SK-N-SH (cell line): ENCODE data around the gene NFASC. TPM values are rescaled to one million over a fixed set of nuclear protein-coding genes. Genes with fewer than 3 reads are reported as not detected.

Experiments
- CTCF ChIA-PET: fragments of 300-600, 350-600 bp; formaldehyde crosslinking; extraction: SDS; loops from one replicate; lab custom pipeline; 2021; lab: Yijun Ruan, JAX
- POLR2A ChIA-PET: fragments of 350-600 bp; sonication (Branson Sonifier 250); formaldehyde crosslinking; extraction: SDS; loops from one replicate; lab custom pipeline; 2020; ENCODE audit warnings: antibody characterized with exemption, inconsistent platforms; lab: Yijun Ruan, JAX
- DNase-seq: peaks from one replicate; pipeline ENCODE4 v3.0.0; 2012
- H2AFZ ChIP-seq: fragments of 200-600 bp; sonication (generic); 2 replicates; pipeline ENCODE4 v1.8.1; 2016; ENCODE audit warnings: antibody characterized with exemption, mild to moderate bottlenecking, low read depth
- H3F3A ChIP-seq: fragments of 200-600 bp; sonication (generic); replicated peaks from 2 replicates; pipeline ENCODE3; 2016; ENCODE audit warnings: antibody characterized with exemption, mild to moderate bottlenecking; ENCODE audit not compliant: insufficient read depth
- H3K27ac ChIP-seq, 2 experiments: fragments of 200-500 bp in 1 of 2; fragments of 200-600 bp in 1 of 2; sonication (Bioruptor generic) in 1 of 2; sonication (generic), shearing (Covaris generic) in 1 of 2; 2 replicates each; pipeline versions ENCODE4 v1.5.1 to v1.6.1; 2014 to 2016; ENCODE audit warnings: low read depth in 2 of 2, inconsistent platforms in 1 of 2, low read length in 1 of 2, mild to moderate bottlenecking in 1 of 2, mixed read lengths in 1 of 2
- H3K27me3 ChIP-seq: fragments of 200-600 bp; sonication (generic), shearing (Covaris generic); 2 replicates; pipeline ENCODE4 v1.6.1; 2016; ENCODE audit warnings: mixed run types; ENCODE audit not compliant: insufficient read depth
- H3K36me3 ChIP-seq, 2 experiments: fragments of 200-500 bp in 1 of 2; fragments of 200-600 bp in 1 of 2; sonication (Bioruptor generic) in 1 of 2; sonication (generic) in 1 of 2; replicated peaks in 1 of 2; 2 replicates each; pipeline versions ENCODE3 to v1.5.1; 2014 to 2016; ENCODE audit warnings: low read length in 1 of 2, mild to moderate bottlenecking in 1 of 2; ENCODE audit not compliant: insufficient read depth in 2 of 2, control insufficient read depth in 1 of 2
- H3K4me1 ChIP-seq, 2 experiments: fragments of 200-500 bp in 1 of 2; fragments of 200-600 bp in 1 of 2; sonication (Bioruptor generic) in 1 of 2; sonication (generic), shearing (Covaris generic) in 1 of 2; 2 replicates each; pipeline versions ENCODE4 v1.5.1 to v1.6.1; 2014 to 2016; ENCODE audit warnings: low read depth in 1 of 2, low read length in 1 of 2, mixed run types in 1 of 2; ENCODE audit not compliant: insufficient read depth in 2 of 2, control insufficient read depth in 1 of 2
- H3K4me2 ChIP-seq: fragments of 200-600 bp; sonication (generic), shearing (Covaris generic); 2 replicates; pipeline ENCODE4 v1.6.1; 2017; ENCODE audit warnings: mixed run types
- H3K4me3 ChIP-seq, 2 experiments: fragments of 200-500 bp in 1 of 2; fragments of 200-600 bp in 1 of 2; sonication (Bioruptor generic) in 1 of 2; sonication (generic), shearing (Covaris generic) in 1 of 2; 2 replicates each; pipeline versions ENCODE4 v1.5.1 to v1.8.1; 2014 to 2016; ENCODE audit warnings: low read depth in 2 of 2, inconsistent platforms in 1 of 2, low read length in 1 of 2, mild to moderate bottlenecking in 1 of 2, mixed read lengths in 1 of 2, moderate library complexity in 1 of 2
- H3K79me2 ChIP-seq: fragments of 200-600 bp; sonication (generic); 2 replicates; pipeline ENCODE4 v1.8.1; 2017; ENCODE audit warnings: mild to moderate bottlenecking; ENCODE audit not compliant: insufficient read depth
- H3K9ac ChIP-seq: fragments of 200-600 bp; sonication (generic); 2 replicates; pipeline ENCODE4 v1.6.1; 2017; ENCODE audit warnings: mixed run types
- H3K9me2 ChIP-seq: fragments of 200-600 bp; sonication (generic); 2 replicates; pipeline ENCODE4 v1.6.1; 2017; ENCODE audit warnings: mixed run types
- H3K9me3 ChIP-seq: fragments of 200-600 bp; sonication (generic); 2 replicates; pipeline ENCODE4 v1.6.1; 2017; ENCODE audit warnings: mixed run types, mild to moderate bottlenecking, moderate library complexity
- H4K20me1 ChIP-seq: fragments of 200-600 bp; sonication (generic); 2 replicates; pipeline ENCODE4 v1.6.1; 2017; ENCODE audit warnings: mild to moderate bottlenecking, mixed run types; ENCODE audit not compliant: insufficient read depth
- EP300 ChIP-seq, 2 experiments: IDR thresholded peaks; 2 replicates each; pipeline versions ENCODE4 v1.4.0 to v1.6.1; 2012; ENCODE audit warnings: borderline replicate concordance in 1 of 2, low read depth in 1 of 2, low read length in 1 of 2
- EZH2phosphoT487 ChIP-seq: fragments of 200-600 bp; sonication (generic); IDR thresholded peaks from 2 replicates; pipeline ENCODE4 v1.6.1; 2017; ENCODE audit warnings: low read depth, mixed run types, mild to moderate bottlenecking, antibody characterized with exemption, moderate library complexity, borderline replicate concordance
- FOSL2 ChIP-seq: IDR thresholded peaks from 2 replicates; pipeline ENCODE4 v1.4.0; 2012; ENCODE audit warnings: low read depth, mild to moderate bottlenecking, moderate library complexity, borderline replicate concordance
- FOXJ3 ChIP-seq: sonication (generic); formaldehyde crosslinking; IDR thresholded peaks from 2 replicates; pipeline ENCODE4 v1.5.1; 2020; ENCODE audit warnings: mild to moderate bottlenecking, missing genetic modification reagents
- FOXM1 ChIP-seq: IDR thresholded peaks from 2 replicates; pipeline ENCODE4 v1.4.0; 2012; ENCODE audit warnings: low read depth, mild to moderate bottlenecking
- GATA2 ChIP-seq: sonication (generic); formaldehyde crosslinking; IDR thresholded peaks from 2 replicates; pipeline ENCODE4 v1.5.0; 2020; ENCODE audit warnings: mild to moderate bottlenecking, missing genetic modification reagents
- JUND ChIP-seq: IDR thresholded peaks from 2 replicates; pipeline ENCODE4 v1.4.0; 2012
- NFIC ChIP-seq: IDR thresholded peaks from 2 replicates; pipeline ENCODE4 v1.4.0; 2012; ENCODE audit warnings: borderline replicate concordance
- POLR2AphosphoS5 ChIP-seq: IDR thresholded peaks from 2 replicates; pipeline ENCODE4 v1.6.1; 2012; ENCODE audit warnings: low read depth, low read length
- RAD21 ChIP-seq: IDR thresholded peaks from 2 replicates; pipeline ENCODE4 v1.6.1; 2012; ENCODE audit warnings: mild to moderate bottlenecking, low read length
- RCOR1 ChIP-seq: fragments of 150-350 bp; IDR thresholded peaks from 2 replicates; pipeline ENCODE4 v1.6.1; 2017; ENCODE audit warnings: antibody characterized with exemption, low read length
- RXRA ChIP-seq: IDR thresholded peaks from 2 replicates; pipeline ENCODE4 v1.4.0; 2012; ENCODE audit warnings: low read depth, mild to moderate bottlenecking, borderline replicate concordance
- SIN3A ChIP-seq: IDR thresholded peaks from 2 replicates; pipeline ENCODE4 v1.6.1; 2012; ENCODE audit warnings: low read depth, mild to moderate bottlenecking, low read length, moderate library complexity, borderline replicate concordance
- TCF12 ChIP-seq: IDR thresholded peaks from 2 replicates; pipeline ENCODE4 v1.4.0; 2012
- TEAD4 ChIP-seq: IDR thresholded peaks from 2 replicates; pipeline ENCODE4 v1.4.0; 2012; ENCODE audit warnings: mild to moderate bottlenecking, borderline replicate concordance; ENCODE audit not compliant: insufficient read depth
- WGBS: methylation state at CpG from one replicate; pipeline ENCODE4 v1.1.6; 2017; ENCODE audit warnings: low lambda C conversion rate; 5-methylcytosine and 5-hydroxymethylcytosine counted together
- polyA plus RNA-seq, 3 experiments: library from polyadenylated mRNA; depleted of rRNA; stranded (reverse); fragments of >200 nt; gene quantifications; 2 replicates each; pipeline ENCODE4 v1.2.3, GENCODE V29; 2012
- TF ChIP-seq, protein P1 (sequence below): IDR thresholded peaks from 2 replicates; pipeline ENCODE4; 2012
- TF ChIP-seq, protein P2 (sequence below): fragments of 150-350 bp; IDR thresholded peaks from 2 replicates; pipeline ENCODE4 v1.6.1; 2017; ENCODE audit warnings: antibody characterized with exemption, low read length, low read depth, borderline replicate concordance
- TF ChIP-seq, protein P3 (sequence below): IDR thresholded peaks from 2 replicates; pipeline ENCODE4 v1.4.0; 2012; ENCODE audit warnings: low read depth
- TF ChIP-seq, protein P4 (sequence below): fragments of 200-600 bp; sonication (generic); IDR thresholded peaks from 2 replicates; pipeline ENCODE4 v1.6.1; 2017; ENCODE audit warnings: antibody characterized with exemption, mild to moderate bottlenecking, moderate library complexity

The NFASC gene
- polyA plus RNA-seq, 1 of the 3 experiments (the other 2 are of a cell fraction), result 6.0 TPM

DNA sequence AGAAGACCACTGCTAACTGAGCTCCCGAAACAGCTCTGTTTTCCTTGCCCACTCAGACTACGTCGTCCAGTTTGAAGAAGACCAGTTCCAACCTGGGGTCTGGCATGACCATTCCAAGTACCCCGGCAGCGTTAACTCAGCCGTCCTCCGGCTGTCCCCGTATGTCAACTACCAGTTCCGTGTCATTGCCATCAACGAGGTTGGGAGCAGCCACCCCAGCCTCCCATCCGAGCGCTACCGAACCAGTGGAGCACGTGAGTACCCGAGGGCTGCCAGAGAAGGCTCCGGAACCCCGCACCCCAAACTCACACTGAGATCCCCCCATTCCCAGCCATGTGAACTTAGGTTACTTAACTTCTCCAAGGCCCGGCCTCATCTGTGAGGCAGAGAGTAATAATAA is 108.6 kb downstream of the NFASC start:
- no peaks in the 10 kb centered on the region for H3K9me3 ChIP-seq
- no peak overlapping the region for H3K9ac ChIP-seq
- no peak overlapping the region for H2AFZ ChIP-seq
- H3K27ac ChIP-seq, result no peak overlapping the region
- H3K27me3 ChIP-seq, result no peaks in the 10 kb centered on the region
- POLR2A ChIA-PET, result no interaction called here
- H3K79me2 ChIP-seq, result no peaks in the 10 kb centered on the region
- H3K4me3 ChIP-seq, result no peak overlapping the region
- H4K20me1 ChIP-seq, result no peaks in the 10 kb centered on the region
- no peaks in the 10 kb centered on the region for H3K36me3 ChIP-seq
- H3K9me2 ChIP-seq, result no peaks in the 10 kb centered on the region
- no peaks in the 10 kb centered on the region for H3F3A ChIP-seq
- TF ChIP-seq SIN3A (no peak), RAD21 (no peak), POLR2AphosphoS5 (no peak), NFIC (no peak), RXRA (no peak), FOSL2 (no peak), FOXJ3 (CRISPR knock-in tag) (no peak), TCF12 (no peak), FOXM1 (no peak), RCOR1 (no peak), JUND (no peak), EP300 (IDR thresholded peaks at IDR 0.05; ENCODE audit: borderline replicate concordance in 1 of 2, low read depth in 1 of 2, low read length in 1 of 2) (no peak), GATA2 (CRISPR knock-in tag) (no peak), TEAD4 (no peak), EZH2phosphoT487 (no peak)
- TF ChIP-seq, protein P1, sequence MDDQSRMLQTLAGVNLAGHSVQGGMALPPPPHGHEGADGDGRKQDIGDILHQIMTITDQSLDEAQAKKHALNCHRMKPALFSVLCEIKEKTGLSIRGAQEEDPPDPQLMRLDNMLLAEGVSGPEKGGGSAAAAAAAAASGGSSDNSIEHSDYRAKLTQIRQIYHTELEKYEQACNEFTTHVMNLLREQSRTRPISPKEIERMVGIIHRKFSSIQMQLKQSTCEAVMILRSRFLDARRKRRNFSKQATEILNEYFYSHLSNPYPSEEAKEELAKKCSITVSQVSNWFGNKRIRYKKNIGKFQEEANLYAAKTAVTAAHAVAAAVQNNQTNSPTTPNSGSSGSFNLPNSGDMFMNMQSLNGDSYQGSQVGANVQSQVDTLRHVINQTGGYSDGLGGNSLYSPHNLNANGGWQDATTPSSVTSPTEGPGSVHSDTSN, result no peak
- TF ChIP-seq, protein P2, sequence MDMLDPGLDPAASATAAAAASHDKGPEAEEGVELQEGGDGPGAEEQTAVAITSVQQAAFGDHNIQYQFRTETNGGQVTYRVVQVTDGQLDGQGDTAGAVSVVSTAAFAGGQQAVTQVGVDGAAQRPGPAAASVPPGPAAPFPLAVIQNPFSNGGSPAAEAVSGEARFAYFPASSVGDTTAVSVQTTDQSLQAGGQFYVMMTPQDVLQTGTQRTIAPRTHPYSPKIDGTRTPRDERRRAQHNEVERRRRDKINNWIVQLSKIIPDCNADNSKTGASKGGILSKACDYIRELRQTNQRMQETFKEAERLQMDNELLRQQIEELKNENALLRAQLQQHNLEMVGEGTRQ, result no peak
- TF ChIP-seq, protein P3, sequence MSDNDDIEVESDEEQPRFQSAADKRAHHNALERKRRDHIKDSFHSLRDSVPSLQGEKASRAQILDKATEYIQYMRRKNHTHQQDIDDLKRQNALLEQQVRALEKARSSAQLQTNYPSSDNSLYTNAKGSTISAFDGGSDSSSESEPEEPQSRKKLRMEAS, result no peak
- TF ChIP-seq, protein P4, sequence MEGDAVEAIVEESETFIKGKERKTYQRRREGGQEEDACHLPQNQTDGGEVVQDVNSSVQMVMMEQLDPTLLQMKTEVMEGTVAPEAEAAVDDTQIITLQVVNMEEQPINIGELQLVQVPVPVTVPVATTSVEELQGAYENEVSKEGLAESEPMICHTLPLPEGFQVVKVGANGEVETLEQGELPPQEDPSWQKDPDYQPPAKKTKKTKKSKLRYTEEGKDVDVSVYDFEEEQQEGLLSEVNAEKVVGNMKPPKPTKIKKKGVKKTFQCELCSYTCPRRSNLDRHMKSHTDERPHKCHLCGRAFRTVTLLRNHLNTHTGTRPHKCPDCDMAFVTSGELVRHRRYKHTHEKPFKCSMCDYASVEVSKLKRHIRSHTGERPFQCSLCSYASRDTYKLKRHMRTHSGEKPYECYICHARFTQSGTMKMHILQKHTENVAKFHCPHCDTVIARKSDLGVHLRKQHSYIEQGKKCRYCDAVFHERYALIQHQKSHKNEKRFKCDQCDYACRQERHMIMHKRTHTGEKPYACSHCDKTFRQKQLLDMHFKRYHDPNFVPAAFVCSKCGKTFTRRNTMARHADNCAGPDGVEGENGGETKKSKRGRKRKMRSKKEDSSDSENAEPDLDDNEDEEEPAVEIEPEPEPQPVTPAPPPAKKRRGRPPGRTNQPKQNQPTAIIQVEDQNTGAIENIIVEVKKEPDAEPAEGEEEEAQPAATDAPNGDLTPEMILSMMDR, result no peak
- no peak overlapping the region for H3K4me2 ChIP-seq
- CTCF ChIA-PET, result interaction anchor here (1.1 to 12.3 kb wide), 5 partner anchors 10 to 277 kb away, joined by 3 to 123 read pairs (median 12); no protein-coding TSS in a partner anchor
- no peaks in the 10 kb centered on the region; a peak in 1 of 4 replicates for H3K4me1 ChIP-seq
- no peak for DNase-seq
- WGBS, result 85% methylated on average over 17 of the region's 18 CpGs
